Sigmoid colon (tissue), 7 donors: ENCODE results near the gene TIRAP. TPM values are rescaled to one million over a fixed set of nuclear protein-coding genes. Genes with fewer than 3 reads are reported as not detected.

Experiments
- DNase-seq: peaks from one replicate; pipeline ENCODE4 v3.0.0-alpha.2; 2019
- H3K27ac ChIP-seq, 4 donors: fragments of 200-600 bp; sonication (generic); one replicate each; pipeline ENCODE4 v1.5.1; 2016 to 2019; ENCODE audit warnings: mild to moderate bottlenecking in 1 of 4
- H3K27me3 ChIP-seq, 3 donors: fragments of 200-600 bp; sonication (generic); one replicate each; pipeline ENCODE4 v1.5.1; 2019; ENCODE audit warnings: mild to moderate bottlenecking in 1 of 3
- H3K36me3 ChIP-seq, 4 donors: fragments of 200-600 bp; sonication (generic); one replicate each; pipeline ENCODE4 v1.5.1; 2016 to 2019
- H3K4me1 ChIP-seq, 4 donors: fragments of 200-600 bp; sonication (generic); one replicate each; pipeline ENCODE4 v1.5.1; 2017 to 2019
- H3K4me3 ChIP-seq, 4 donors: fragments of 200-600 bp; sonication (generic); one replicate each; pipeline ENCODE4 v1.5.1; 2017 to 2019; ENCODE audit warnings: mild to moderate bottlenecking in 2 of 4, moderate library complexity in 1 of 4
- H3K9me3 ChIP-seq, 4 donors: fragments of 200-600 bp in 3 of 4; sonication (generic) in 3 of 4; one replicate each; pipeline versions ENCODE4 v1.5.1 to v1.6.1; 2013 to 2019
- CTCF ChIP-seq, 4 experiments: fragments of 450-650 bp in 3 of 4; fragments of 200-600 bp in 1 of 4; IDR thresholded peaks; one replicate each; pipeline ENCODE4 v1.5.1; 2016 to 2019; ENCODE audit warnings: antibody characterized with exemption in 4 of 4, mild to moderate bottlenecking in 3 of 4, moderate library complexity in 2 of 4
- EP300 ChIP-seq, 4 donors: sonication (generic); formaldehyde crosslinking; IDR thresholded peaks; one replicate each; pipeline ENCODE4 v1.6.1; 2017; ENCODE audit warnings: antibody characterized with exemption in 4 of 4
- POLR2A ChIP-seq, 2 donors: fragments of 450-650 bp; IDR thresholded peaks; one replicate each; pipeline ENCODE4 v1.6.1; 2016; ENCODE audit warnings: antibody characterized with exemption in 2 of 2, mild to moderate bottlenecking in 2 of 2, moderate library complexity in 2 of 2
- POLR2AphosphoS5 ChIP-seq, 4 donors: sonication (generic); formaldehyde crosslinking; IDR thresholded peaks; one replicate each; pipeline ENCODE4 v1.6.1; 2017; ENCODE audit warnings: antibody characterized with exemption in 4 of 4
- WGBS, 2 donors: extraction: QIAGEN DNeasy Blood & Tissue Kit; methylation state at CpG; one replicate each; pipeline ENCODE4 v1.1.7; 2013; 5-methylcytosine and 5-hydroxymethylcytosine counted together
- intact Hi-C: fragments of 100-400 bp; cut with DNase I; formaldehyde crosslinking; loops from one replicate; pipeline ENCODE4 v1.15.1; 2023
- polyA plus RNA-seq, 3 donors: library from polyadenylated mRNA; stranded (reverse); fragments of 200-250 nt; gene quantifications; one replicate each; pipeline ENCODE4 v1.2.3, GENCODE V29; 2013
- total RNA-seq, 4 donors: library from RNA; depleted of rRNA; stranded (reverse); fragments of >200 nt; gene quantifications; one replicate each; pipeline ENCODE4 v1.1.0, GENCODE V29; 2016
- donor health status: healthy with polysubstance abuse.
- donor health status: Bipolar disorder and iron deficiency.
- donor health status: healthy.

The TIRAP gene
- total and polyA plus RNA-seq, 7 donors, result 4.2 to 11.5 (median 9.3) TPM

GRCh38 chr11:126313826-126314225 is 30.9 kb downstream of the TIRAP start:
- WGBS, 2 donors, result 89 to 95% methylated on average over 5 of the region's 5 CpGs
- Histone ChIP-seq H3K27ac (no peak overlapping the region), H3K27me3 (no peaks in the 10 kb centered on the region), H3K9me3 (no peaks in the 10 kb centered on the region), H3K36me3 (peaks cover 0 to 6% (median 0%) of the 10 kb centered on the region in 4 donors), H3K4me3 (no peak overlapping the region), H3K4me1 (peaks cover 0 to 29% (median 27%) of the 10 kb centered on the region in 4 donors)
- intact Hi-C loops, result loop anchor here (5.0 kb wide), 1 partner anchor 103 kb away; no protein-coding TSS in a partner anchor
- no peak for DNase-seq
- no peak for TF ChIP-seq CTCF (IDR thresholded peaks at IDR 0.05)
- TF ChIP-seq POLR2A (IDR thresholded peaks at IDR 0.05), result no peak
- no peak for TF ChIP-seq POLR2AphosphoS5 (IDR thresholded peaks at IDR 0.05)
- no peak for TF ChIP-seq EP300 (IDR thresholded peaks at IDR 0.05)

GRCh38 chr11:126317432-126317755 is 34.5 kb downstream of the TIRAP start:
- H3K27ac ChIP-seq, result peak overlapping the region; percentile 80 to 87 (median 84)
- H3K4me3 ChIP-seq, result peak overlapping the region in 1 of 4 donors; percentile 24
- peaks cover 0 to 28% (median 26%) of the 10 kb centered on the region in 4 donors for H3K4me1 ChIP-seq
- H3K36me3 ChIP-seq, result peaks cover 0 to 6% (median 0%) of the 10 kb centered on the region in 4 donors
- no peaks in the 10 kb centered on the region for H3K27me3 ChIP-seq
- TF ChIP-seq EP300 (IDR thresholded peaks at IDR 0.05) (no peak), POLR2A (IDR thresholded peaks at IDR 0.05) (no peak), POLR2AphosphoS5 (IDR thresholded peaks at IDR 0.05) (no peak), CTCF (IDR thresholded peaks at IDR 0.05) (no peak)
- intact Hi-C loops, result no loop called here
- no peak for DNase-seq
- no peaks in the 10 kb centered on the region for H3K9me3 ChIP-seq
- 24 to 77% methylated on average over 1 of the region's 1 CpG for WGBS, 2 donors

- DNase-seq, result peak; percentile 93
- WGBS, 2 donors, result 47 to 64% methylated on average over 14 of the region's 14 CpGs
Observed at GRCh38 chr11:126317756-126318573, 35.1 kb downstream of the TIRAP start.

GRCh38 chr11:126318574-126319373 is 35.9 kb downstream of the TIRAP start:
- H3K27ac ChIP-seq, result peak overlapping the region; percentile 80 to 87 (median 84)
- H3K27me3 ChIP-seq, result no peaks in the 10 kb centered on the region
- H3K4me3 ChIP-seq, result peak overlapping the region in 3 of 4 donors; percentile 20 to 25 (median 24)
- peak; percentile 80 for DNase-seq
- H3K4me1 ChIP-seq, result peaks cover 0 to 28% (median 26%) of the 10 kb centered on the region in 4 donors
- peaks cover 0 to 5% (median 0%) of the 10 kb centered on the region in 4 donors for H3K36me3 ChIP-seq
- intact Hi-C loops, result no loop called here
- WGBS, 2 donors, result 46 to 80% methylated on average over 9 of the region's 9 CpGs
- no peaks in the 10 kb centered on the region for H3K9me3 ChIP-seq
- TF ChIP-seq POLR2AphosphoS5 (IDR thresholded peaks at IDR 0.05), result peak in 1 of 4 donors; percentile 20
- TF ChIP-seq POLR2A (IDR thresholded peaks at IDR 0.05), result no peak

More at GRCh38 chr11:126317756-126318573, 35.1 kb downstream of the TIRAP start:
- Histone ChIP-seq H3K9me3 (no peaks in the 10 kb centered on the region), H3K4me1 (peaks cover 0 to 28% (median 26%) of the 10 kb centered on the region in 4 donors), H3K4me3 (peak overlapping the region in 3 of 4 donors; percentile 20 to 25 (median 24)), H3K27ac (peak overlapping the region; percentile 80 to 87 (median 84)), H3K27me3 (no peaks in the 10 kb centered on the region), H3K36me3 (peaks cover 0 to 6% (median 0%) of the 10 kb centered on the region in 4 donors)
- TF ChIP-seq EP300 (IDR thresholded peaks at IDR 0.05) (no peak), CTCF (IDR thresholded peaks at IDR 0.05) (no peak), POLR2AphosphoS5 (IDR thresholded peaks at IDR 0.05) (peak in 2 of 4 donors; percentile 24 to 26), POLR2A (IDR thresholded peaks at IDR 0.05) (no peak)
- intact Hi-C loops, result no loop called here

- Histone ChIP-seq H3K36me3 (peaks cover 0 to 5% (median 0%) of the 10 kb centered on the region in 4 donors), H3K27ac (peak overlapping the region; percentile 80 to 87 (median 84)), H3K27me3 (no peaks in the 10 kb centered on the region), H3K9me3 (no peaks in the 10 kb centered on the region), H3K4me1 (peaks cover 0 to 28% (median 26%) of the 10 kb centered on the region in 4 donors), H3K4me3 (no peak overlapping the region)
- intact Hi-C loops, result no loop called here
- TF ChIP-seq CTCF (IDR thresholded peaks at IDR 0.05), result no peak
- no peak for TF ChIP-seq POLR2AphosphoS5 (IDR thresholded peaks at IDR 0.05)
- TF ChIP-seq EP300 (IDR thresholded peaks at IDR 0.05), result no peak
- TF ChIP-seq POLR2A (IDR thresholded peaks at IDR 0.05), result no peak
- peak; percentile 29 for DNase-seq
- 77 to 86% methylated on average over 5 of the region's 5 CpGs for WGBS, 2 donors
Observed at GRCh38 chr11:126319374-126319740, 36.5 kb downstream of the TIRAP start.
